HG02763 (cell line): Measurements from ENCODE around the gene DNAH11.
"Not testable (repeated sequence)": the region's sequence is repeated elsewhere in the genome, so short reads cannot be mapped to it uniquely, and the experiment has no call there.

Source experiments
- ATAC-seq: cut with Tn5 transposase; IDR thresholded peaks from one replicate; pipeline ENCODE4 v1.9.1; 2021; ENCODE audit warnings: mild to moderate bottlenecking, moderate library complexity; ENCODE audit not compliant: unreplicated experiment

The DNAH11 gene

GRCh38 chr7:21766218-21766617, 223.4 kb downstream of the DNAH11 start:
- ATAC-seq = no peak

- no peak for ATAC-seq
Observed at GRCh38 chr7:21767300-21767900, 224.6 kb downstream of the DNAH11 start.

GRCh38 chr7:21768279-21768678, 225.4 kb downstream of the DNAH11 start:
- no peak for ATAC-seq

GRCh38 chr7:21771266-21771665, 228.4 kb downstream of the DNAH11 start:
- no peak for ATAC-seq

GRCh38 chr7:21771906-21772610, 229.2 kb downstream of the DNAH11 start:
- ATAC-seq = no peak

- no peak for ATAC-seq
Observed at GRCh38 chr7:21773326-21773725, 230.5 kb downstream of the DNAH11 start.

GRCh38 chr7:21777921-21778320, 235.1 kb downstream of the DNAH11 start:
- ATAC-seq = no peak

GRCh38 chr7:21778953-21779352, 236.1 kb downstream of the DNAH11 start:
- ATAC-seq = no peak

- no peak for ATAC-seq
Observed at GRCh38 chr7:21782996-21783395, 240.2 kb downstream of the DNAH11 start.

- no peak for ATAC-seq
Observed at GRCh38 chr7:21784989-21785388, 242.2 kb downstream of the DNAH11 start.

- no peak for ATAC-seq
Observed at GRCh38 chr7:21805791-21806190, 263.0 kb downstream of the DNAH11 start.

- ATAC-seq = no peak
Observed at GRCh38 chr7:21806388-21806787, 263.5 kb downstream of the DNAH11 start.

GRCh38 chr7:21819048-21819447, 276.2 kb downstream of the DNAH11 start:
- no peak for ATAC-seq

GRCh38 chr7:21828841-21829240, 286.0 kb downstream of the DNAH11 start:
- no peak for ATAC-seq

GRCh38 chr7:21829731-21830130, 286.9 kb downstream of the DNAH11 start:
- no peak for ATAC-seq

GRCh38 chr7:21844742-21845141, 301.9 kb downstream of the DNAH11 start:
- ATAC-seq = no peak

- no peak for ATAC-seq
Observed at GRCh38 chr7:21850531-21851285, 307.9 kb downstream of the DNAH11 start.

GRCh38 chr7:21851559-21851967, 308.7 kb downstream of the DNAH11 start:
- no peak for ATAC-seq

- ATAC-seq = not testable (repeated sequence)
Observed at GRCh38 chr7:21865631-21866204, 322.9 kb downstream of the DNAH11 start.

- no peak for ATAC-seq
Observed at GRCh38 chr7:21866731-21867130, 323.9 kb downstream of the DNAH11 start.

- ATAC-seq = no peak
Observed at GRCh38 chr7:21867226-21867625, 324.4 kb downstream of the DNAH11 start.
